Uterus (tissue), 4 donors: ENCODE data around the gene MINPP1. TPM values are rescaled to one million over a fixed set of nuclear protein-coding genes. Genes with fewer than 3 reads are reported as not detected.

Experiments
- DNase-seq, 2 donors: peaks; one replicate each; pipeline ENCODE4 v3.0.0-alpha.2; 2019 to 2020
- H3K27ac ChIP-seq, 2 donors: fragments of 200-600 bp; sonication (generic); 1 replicate in 1 of 2; 2 replicates in 1 of 2; pipeline ENCODE4 v1.5.1; 2016 to 2018
- H3K27me3 ChIP-seq, 2 donors: fragments of 200-600 bp; sonication (generic); one replicate each; pipeline ENCODE4 v1.5.1; 2018 to 2019; ENCODE audit warnings: control low read depth in 1 of 2
- H3K36me3 ChIP-seq, 2 donors: fragments of 200-600 bp; sonication (generic); one replicate each; pipeline ENCODE4 v1.5.1; 2019; ENCODE audit warnings: control low read depth in 1 of 2
- H3K4me1 ChIP-seq, 2 donors: fragments of 200-600 bp; sonication (generic); one replicate each; pipeline ENCODE4 v1.5.1; 2018 to 2019; ENCODE audit warnings: control low read depth in 1 of 2
- H3K4me3 ChIP-seq, 2 donors: fragments of 200-600 bp; sonication (generic); 1 replicate in 1 of 2; 2 replicates in 1 of 2; pipeline ENCODE4 v1.5.1; 2018 to 2019; ENCODE audit warnings: mild to moderate bottlenecking in 1 of 2
- H3K9me3 ChIP-seq, 2 donors: fragments of 200-600 bp; sonication (generic); one replicate each; pipeline ENCODE4 v1.5.1; 2019; ENCODE audit warnings: control low read depth in 1 of 2
- CTCF ChIP-seq, 4 experiments: fragments of 200-600 bp in 2 of 4; fragments of 450-650 bp in 2 of 4; sonication (generic) in 2 of 4; IDR thresholded peaks; one replicate each; pipeline ENCODE4 v1.5.1; 2016 to 2019; ENCODE audit warnings: antibody characterized with exemption in 4 of 4, mild to moderate bottlenecking in 2 of 4, moderate library complexity in 1 of 4
- POLR2A ChIP-seq, 2 donors: fragments of 450-650 bp; IDR thresholded peaks; one replicate each; pipeline ENCODE4 v1.6.1; 2016; ENCODE audit warnings: antibody characterized with exemption in 2 of 2, mild to moderate bottlenecking in 1 of 2, moderate library complexity in 1 of 2
- intact Hi-C: fragments of 100-400 bp; cut with DNase I; formaldehyde crosslinking; loops from one replicate; pipeline ENCODE4 v1.15.1; 2023; ENCODE audit warnings: low total_unique reads
- total RNA-seq, 4 donors: library from RNA; depleted of rRNA in 3 of 4; stranded (reverse); fragments of >200 nt in 3 of 4; gene quantifications; one replicate each; pipeline versions ENCODE4 v1.1.0 to v1.2.4, GENCODE V29; 2014 to 2023
- donor health status: DM: yes; HTN: yes; CAD: no.

The MINPP1 gene
- total RNA-seq, 4 donors from 2014 or later: 3.1 to 34.4 (median 19.3) TPM

- Histone ChIP-seq H3K27me3 (no peaks in the 10 kb centered on the region), H3K4me1 (no peaks in the 10 kb centered on the region), H3K4me3 (no peak overlapping the region), H3K9me3 (no peaks in the 10 kb centered on the region), H3K27ac (no peak overlapping the region), H3K36me3 (no peaks in the 10 kb centered on the region)
- DNase-seq: no peak
- no peak for TF ChIP-seq POLR2A (IDR thresholded peaks at IDR 0.05)
- TF ChIP-seq CTCF (IDR thresholded peaks at IDR 0.05): no peak
- intact Hi-C loops: no loop called here
Measured at GRCh38 chr10:87560495-87561129, 55.9 kb downstream of the MINPP1 start.

GRCh38 chr10:87562750-87563149 lies 58.1 kb downstream of the MINPP1 start:
- H3K27me3 ChIP-seq: no peaks in the 10 kb centered on the region
- H3K27ac ChIP-seq: no peak overlapping the region
- TF ChIP-seq CTCF (IDR thresholded peaks at IDR 0.05): no peak
- TF ChIP-seq POLR2A (IDR thresholded peaks at IDR 0.05): no peak
- DNase-seq: no peak
- no peaks in the 10 kb centered on the region for H3K4me1 ChIP-seq
- no peaks in the 10 kb centered on the region for H3K9me3 ChIP-seq
- no peak overlapping the region for H3K4me3 ChIP-seq
- no peaks in the 10 kb centered on the region for H3K36me3 ChIP-seq
- intact Hi-C loops: no loop called here

DNA sequence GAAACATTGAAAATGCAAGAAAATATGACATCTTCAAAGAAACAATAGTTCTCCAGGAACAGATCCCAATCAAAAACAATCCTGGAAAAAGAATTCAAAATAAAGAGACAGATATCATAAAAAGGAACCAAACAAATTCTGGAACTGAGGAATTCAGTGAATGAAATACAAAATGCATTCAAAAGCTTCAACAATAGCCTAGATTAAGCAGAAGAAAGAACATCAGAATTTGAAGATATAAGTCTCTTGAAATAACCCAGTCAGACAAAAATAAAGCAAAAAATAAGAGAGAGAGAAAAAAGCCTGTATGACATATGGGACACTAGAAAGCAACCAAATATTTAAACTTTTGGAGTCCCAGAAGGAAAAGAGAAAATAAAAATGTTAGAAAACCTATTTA lies 60.3 kb downstream of the MINPP1 start:
- no peak overlapping the region for H3K27ac ChIP-seq
- H3K36me3 ChIP-seq: no peaks in the 10 kb centered on the region
- no peak for TF ChIP-seq CTCF (IDR thresholded peaks at IDR 0.05)
- TF ChIP-seq POLR2A (IDR thresholded peaks at IDR 0.05): no peak
- intact Hi-C loops: no loop called here
- no peaks in the 10 kb centered on the region for H3K27me3 ChIP-seq
- H3K4me3 ChIP-seq: no peak overlapping the region
- no peaks in the 10 kb centered on the region for H3K9me3 ChIP-seq
- DNase-seq: no peak
- no peaks in the 10 kb centered on the region for H3K4me1 ChIP-seq

DNA sequence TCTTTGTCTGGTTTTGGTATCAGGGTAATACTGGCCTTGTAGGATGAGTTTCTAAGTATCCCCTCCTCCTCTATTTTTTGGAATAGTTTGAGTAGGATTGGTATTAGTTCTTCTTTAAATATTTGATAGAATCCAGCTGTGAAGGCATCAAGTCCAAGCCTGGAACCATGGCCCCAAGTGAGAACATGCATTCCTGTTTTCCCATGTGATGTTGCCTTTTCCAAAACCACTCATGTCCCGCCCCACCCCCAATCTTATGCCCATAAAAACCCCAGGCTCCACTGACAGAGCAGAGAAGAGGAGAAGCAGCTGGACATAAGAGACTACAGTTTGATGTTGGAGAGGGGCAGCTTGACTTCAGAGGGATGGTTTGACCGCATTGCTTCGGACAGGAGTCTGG lies 71.2 kb downstream of the MINPP1 start:
- Histone ChIP-seq H3K4me1 (peaks cover 0 to 6% of the 10 kb centered on the region in 2 donors), H3K27ac (no peak overlapping the region), H3K4me3 (no peak overlapping the region), H3K9me3 (no peaks in the 10 kb centered on the region), H3K36me3 (no peaks in the 10 kb centered on the region), H3K27me3 (no peaks in the 10 kb centered on the region)
- no peak for TF ChIP-seq POLR2A (IDR thresholded peaks at IDR 0.05)
- no peak for TF ChIP-seq CTCF (IDR thresholded peaks at IDR 0.05)
- intact Hi-C loops: no loop called here
- no peak for DNase-seq

- Histone ChIP-seq H3K27me3 (no peaks in the 10 kb centered on the region), H3K4me1 (peaks cover 0 to 6% of the 10 kb centered on the region in 2 donors), H3K36me3 (no peaks in the 10 kb centered on the region), H3K27ac (peak overlapping the region in 1 of 2 donors; percentile 59), H3K4me3 (no peak overlapping the region), H3K9me3 (no peaks in the 10 kb centered on the region)
- TF ChIP-seq CTCF (IDR thresholded peaks at IDR 0.05) (no peak), POLR2A (IDR thresholded peaks at IDR 0.05) (no peak)
- no peak for DNase-seq
- intact Hi-C loops: no loop called here
Measured at GRCh38 chr10:87578160-87578841, 73.6 kb downstream of the MINPP1 start.
